Nephron (organoid): ENCODE data around the gene RNF19B.

Experiments used
- H3K27ac Mint-ChIP-seq, 3 experiments: 2 replicates each; pipeline ENCODE4 v1.8.0; 2020; ENCODE audit warnings: mixed read lengths in 3 of 3, mild to moderate bottlenecking in 2 of 3, moderate library complexity in 1 of 3
- H3K27me3 Mint-ChIP-seq: 2 replicates; pipeline ENCODE4 v1.8.0; 2021; ENCODE audit warnings: low read depth, mild to moderate bottlenecking, moderate library complexity, mixed read lengths
- H3K36me3 Mint-ChIP-seq: 2 replicates; pipeline ENCODE4 v1.8.0; 2020; ENCODE audit warnings: low read depth, mixed read lengths
- H3K4me1 Mint-ChIP-seq: 2 replicates; pipeline ENCODE4 v1.8.0; 2020; ENCODE audit warnings: mixed read lengths
- H3K4me3 Mint-ChIP-seq, 3 experiments: 2 replicates each; pipeline ENCODE4 v1.8.0; 2020; ENCODE audit warnings: mild to moderate bottlenecking in 3 of 3, mixed read lengths in 3 of 3, moderate library complexity in 2 of 3
- H3K9me3 Mint-ChIP-seq: 2 replicates; pipeline ENCODE4 v1.8.0; 2020; ENCODE audit warnings: mixed read lengths
- TF ChIP-seq, protein P1 (sequence below), 3 experiments: fragments of 200-600 bp; sonication (generic); IDR thresholded peaks; one replicate each; pipeline ENCODE4 v1.5.0; 2021; ENCODE audit warnings: antibody characterized with exemption in 3 of 3; ENCODE audit not compliant: unreplicated experiment in 3 of 3

Gene RNF19B, protein sequence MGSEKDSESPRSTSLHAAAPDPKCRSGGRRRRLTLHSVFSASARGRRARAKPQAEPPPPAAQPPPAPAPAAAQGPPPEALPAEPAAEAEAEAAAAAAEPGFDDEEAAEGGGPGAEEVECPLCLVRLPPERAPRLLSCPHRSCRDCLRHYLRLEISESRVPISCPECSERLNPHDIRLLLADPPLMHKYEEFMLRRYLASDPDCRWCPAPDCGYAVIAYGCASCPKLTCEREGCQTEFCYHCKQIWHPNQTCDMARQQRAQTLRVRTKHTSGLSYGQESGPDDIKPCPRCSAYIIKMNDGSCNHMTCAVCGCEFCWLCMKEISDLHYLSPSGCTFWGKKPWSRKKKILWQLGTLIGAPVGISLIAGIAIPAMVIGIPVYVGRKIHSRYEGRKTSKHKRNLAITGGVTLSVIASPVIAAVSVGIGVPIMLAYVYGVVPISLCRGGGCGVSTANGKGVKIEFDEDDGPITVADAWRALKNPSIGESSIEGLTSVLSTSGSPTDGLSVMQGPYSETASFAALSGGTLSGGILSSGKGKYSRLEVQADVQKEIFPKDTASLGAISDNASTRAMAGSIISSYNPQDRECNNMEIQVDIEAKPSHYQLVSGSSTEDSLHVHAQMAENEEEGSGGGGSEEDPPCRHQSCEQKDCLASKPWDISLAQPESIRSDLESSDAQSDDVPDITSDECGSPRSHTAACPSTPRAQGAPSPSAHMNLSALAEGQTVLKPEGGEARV

GRCh38 chr1:32964461-32965250, at the start of gene RNF19B:
Gene RNF19B (minus strand): TSS chr1:32964809. CDS start chr1:32964685, 124 bp downstream.
- Mint-ChIP-seq H3K36me3 (no peaks in the 10 kb centered on the region), H3K4me1 (peaks cover 26% of the 10 kb centered on the region), H3K27me3 (peaks cover 16% of the 10 kb centered on the region), H3K4me3 (peak within 1 kb of the TSS; percentile 89 to 96 (median 94)), H3K27ac (peak within 1 kb of the TSS; percentile 93 to 99 (median 98)), H3K9me3 (no peaks in the 10 kb centered on the region)
- TF ChIP-seq, protein P1, sequence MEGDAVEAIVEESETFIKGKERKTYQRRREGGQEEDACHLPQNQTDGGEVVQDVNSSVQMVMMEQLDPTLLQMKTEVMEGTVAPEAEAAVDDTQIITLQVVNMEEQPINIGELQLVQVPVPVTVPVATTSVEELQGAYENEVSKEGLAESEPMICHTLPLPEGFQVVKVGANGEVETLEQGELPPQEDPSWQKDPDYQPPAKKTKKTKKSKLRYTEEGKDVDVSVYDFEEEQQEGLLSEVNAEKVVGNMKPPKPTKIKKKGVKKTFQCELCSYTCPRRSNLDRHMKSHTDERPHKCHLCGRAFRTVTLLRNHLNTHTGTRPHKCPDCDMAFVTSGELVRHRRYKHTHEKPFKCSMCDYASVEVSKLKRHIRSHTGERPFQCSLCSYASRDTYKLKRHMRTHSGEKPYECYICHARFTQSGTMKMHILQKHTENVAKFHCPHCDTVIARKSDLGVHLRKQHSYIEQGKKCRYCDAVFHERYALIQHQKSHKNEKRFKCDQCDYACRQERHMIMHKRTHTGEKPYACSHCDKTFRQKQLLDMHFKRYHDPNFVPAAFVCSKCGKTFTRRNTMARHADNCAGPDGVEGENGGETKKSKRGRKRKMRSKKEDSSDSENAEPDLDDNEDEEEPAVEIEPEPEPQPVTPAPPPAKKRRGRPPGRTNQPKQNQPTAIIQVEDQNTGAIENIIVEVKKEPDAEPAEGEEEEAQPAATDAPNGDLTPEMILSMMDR (IDR thresholded peaks at IDR 0.05; ENCODE audit: unreplicated experiment in 3 of 3): no peak

DNA sequence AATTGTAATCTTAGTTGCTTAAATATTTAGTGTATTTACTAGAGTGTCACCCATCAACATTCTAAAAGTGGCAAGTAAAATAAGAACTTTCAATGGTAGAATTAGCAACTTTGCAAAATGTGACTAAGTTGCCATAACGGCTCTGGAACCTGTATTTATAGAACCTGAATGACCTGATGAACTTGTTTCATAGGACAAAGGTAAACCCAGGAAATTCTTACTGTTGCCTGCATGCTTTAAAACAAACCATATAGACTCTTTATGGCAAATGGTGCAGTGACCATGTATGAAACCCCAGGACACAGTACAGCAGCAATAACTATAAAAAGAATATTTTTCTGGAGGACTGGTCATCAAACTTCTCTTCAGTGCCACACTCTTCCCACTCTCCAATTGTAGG, 49.2 kb upstream of the RNF19B start:
- H3K36me3 Mint-ChIP-seq: peaks cover 67% of the 10 kb centered on the region

DNA sequence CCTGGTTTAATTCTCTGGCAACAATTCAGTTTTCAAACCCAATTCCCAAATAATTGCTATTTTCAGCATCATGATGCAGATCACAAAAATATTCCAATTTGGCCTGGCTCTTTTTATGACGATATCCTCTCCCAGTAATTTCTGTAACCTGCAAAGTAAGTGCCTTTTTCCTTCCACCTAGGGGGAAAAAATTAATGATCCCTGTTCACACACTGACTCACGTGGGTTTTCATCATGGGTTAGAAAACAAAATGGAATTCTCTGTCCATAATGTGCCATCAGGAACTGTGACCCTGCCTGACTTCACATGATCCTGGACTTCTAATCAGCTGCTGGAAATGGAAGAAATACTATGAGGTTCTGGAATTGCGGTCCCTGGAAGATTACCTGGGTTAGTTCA, 47.6 kb upstream of the RNF19B start:
- no peak overlapping the region for H3K4me3 Mint-ChIP-seq
- TF ChIP-seq, protein P1 (IDR thresholded peaks at IDR 0.05; ENCODE audit: unreplicated experiment in 3 of 3): no peak
- peaks cover 71% of the 10 kb centered on the region for H3K36me3 Mint-ChIP-seq
- no peaks in the 10 kb centered on the region for H3K27me3 Mint-ChIP-seq
- H3K9me3 Mint-ChIP-seq: no peaks in the 10 kb centered on the region
- H3K4me1 Mint-ChIP-seq: peaks cover 18% of the 10 kb centered on the region
- H3K27ac Mint-ChIP-seq: peak overlapping the region in 1 of 3 experiments; percentile 64

More for the DNA sequence above, 49.2 kb upstream of the RNF19B start:
- no peak overlapping the region for H3K4me3 Mint-ChIP-seq
- TF ChIP-seq, protein P1 (IDR thresholded peaks at IDR 0.05; ENCODE audit: unreplicated experiment in 3 of 3): no peak
- no peaks in the 10 kb centered on the region for H3K27me3 Mint-ChIP-seq
- no peak overlapping the region for H3K27ac Mint-ChIP-seq
- no peaks in the 10 kb centered on the region for H3K9me3 Mint-ChIP-seq
- peaks cover 15% of the 10 kb centered on the region for H3K4me1 Mint-ChIP-seq

DNA sequence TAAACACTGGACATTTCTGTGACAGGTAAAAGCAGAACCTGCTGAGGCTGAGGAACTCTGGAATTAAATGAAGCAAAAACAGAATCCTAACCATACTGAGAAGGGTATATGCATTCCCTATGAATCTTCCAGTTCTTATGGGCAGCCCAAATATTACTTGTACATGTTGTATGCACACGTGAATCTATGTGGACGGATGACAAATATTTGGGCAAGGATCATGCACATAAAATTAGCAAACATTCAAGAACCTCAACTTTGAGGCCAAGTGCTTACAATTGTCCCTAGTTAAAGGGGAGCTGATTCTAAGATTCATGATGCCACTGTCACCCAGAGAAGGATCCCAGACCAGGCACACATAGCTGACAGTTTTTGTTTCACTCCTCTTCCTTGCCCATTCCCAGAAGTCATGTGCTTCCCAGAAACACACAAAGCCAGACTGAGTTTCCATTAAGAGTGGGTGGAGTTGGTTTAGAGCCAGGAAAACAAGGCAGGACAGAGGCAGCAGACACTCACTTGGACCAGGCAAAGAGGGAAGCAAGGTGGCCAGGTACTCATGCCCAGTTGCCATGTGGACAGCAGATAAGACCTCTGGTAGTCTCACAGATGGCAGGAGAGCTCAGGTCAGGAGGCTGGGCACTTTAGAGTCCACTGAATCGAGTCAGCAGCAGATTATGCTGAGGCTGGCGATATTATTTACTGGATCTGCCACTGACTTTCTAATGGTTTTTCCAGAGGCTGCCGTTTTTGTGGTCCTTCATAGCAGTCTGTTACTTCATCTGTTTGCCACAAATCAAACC, 46.5 kb upstream of the RNF19B start:
- H3K27ac Mint-ChIP-seq: peak overlapping the region; percentile 19 to 64 (median 64)
- H3K4me1 Mint-ChIP-seq: peaks cover 26% of the 10 kb centered on the region
- TF ChIP-seq, protein P1 (IDR thresholded peaks at IDR 0.05; ENCODE audit: unreplicated experiment in 3 of 3): no peak
- H3K4me3 Mint-ChIP-seq: no peak overlapping the region
- no peaks in the 10 kb centered on the region for H3K9me3 Mint-ChIP-seq
- H3K36me3 Mint-ChIP-seq: peaks cover 71% of the 10 kb centered on the region
- no peaks in the 10 kb centered on the region for H3K27me3 Mint-ChIP-seq

GRCh38 chr1:33009561-33009960, 45.0 kb upstream of the RNF19B start:
- Mint-ChIP-seq H3K4me3 (no peak overlapping the region), H3K9me3 (no peaks in the 10 kb centered on the region), H3K27me3 (no peaks in the 10 kb centered on the region), H3K27ac (no peak overlapping the region), H3K4me1 (peaks cover 33% of the 10 kb centered on the region), H3K36me3 (peaks cover 68% of the 10 kb centered on the region)
- TF ChIP-seq, protein P1 (IDR thresholded peaks at IDR 0.05; ENCODE audit: unreplicated experiment in 3 of 3): no peak
